ENCODE measurements around the gene ADARB1.
A peak's percentile ranks its signal among the peaks of the same experiment; 100 is the strongest.

ADARB1 gene

DNA sequence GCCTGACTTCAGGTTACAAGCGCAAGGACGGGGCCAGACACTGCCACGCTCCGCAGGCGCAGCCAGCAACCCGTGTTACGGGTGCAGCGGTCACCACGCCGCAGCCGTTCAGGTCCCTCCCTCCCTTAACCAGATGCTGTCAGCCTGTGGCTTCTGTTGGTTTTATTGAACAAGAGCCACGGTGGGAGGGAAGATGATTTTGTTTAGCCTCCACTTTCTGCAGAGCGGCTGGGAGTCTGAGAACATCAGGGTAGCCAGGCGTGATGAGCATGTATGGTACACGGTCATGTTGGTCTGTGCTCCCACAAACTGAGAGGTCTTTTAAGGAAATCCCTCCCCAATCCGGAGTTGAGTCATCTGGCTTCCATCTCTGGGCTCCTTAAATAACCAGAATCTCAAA is 18.5 kb upstream of the ADARB1 start:
- no peak for DNase-seq

DNA sequence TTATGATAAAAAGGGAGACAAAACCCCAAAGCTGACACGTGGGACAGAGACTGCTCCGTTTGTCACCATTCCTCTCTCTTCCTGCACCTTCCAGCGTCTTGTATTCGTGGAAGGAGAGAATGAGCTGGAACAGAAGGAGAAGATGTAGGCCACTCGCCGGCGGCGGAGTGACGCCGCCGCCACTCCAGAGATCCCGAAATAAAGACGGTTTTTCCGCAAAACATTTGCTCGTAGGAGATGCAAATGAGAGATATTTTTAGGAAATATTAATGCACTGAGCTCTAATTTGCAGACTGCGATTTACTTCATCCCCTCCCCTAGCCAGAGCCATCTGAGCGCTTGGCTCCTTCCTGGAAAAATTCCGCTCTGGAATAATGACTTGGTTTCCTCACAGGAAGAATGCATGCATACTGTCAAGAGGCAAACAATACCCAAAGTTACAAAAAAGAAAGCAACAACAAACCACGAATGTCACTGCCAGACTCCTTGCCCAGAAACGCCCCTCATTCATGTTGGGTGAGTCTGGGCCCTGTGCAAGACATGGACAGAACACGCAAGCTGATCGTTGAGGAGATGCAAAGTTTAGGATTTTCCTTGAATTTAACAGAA is 18.0 kb upstream of the ADARB1 start:
- DNase-seq = no peak

DNA sequence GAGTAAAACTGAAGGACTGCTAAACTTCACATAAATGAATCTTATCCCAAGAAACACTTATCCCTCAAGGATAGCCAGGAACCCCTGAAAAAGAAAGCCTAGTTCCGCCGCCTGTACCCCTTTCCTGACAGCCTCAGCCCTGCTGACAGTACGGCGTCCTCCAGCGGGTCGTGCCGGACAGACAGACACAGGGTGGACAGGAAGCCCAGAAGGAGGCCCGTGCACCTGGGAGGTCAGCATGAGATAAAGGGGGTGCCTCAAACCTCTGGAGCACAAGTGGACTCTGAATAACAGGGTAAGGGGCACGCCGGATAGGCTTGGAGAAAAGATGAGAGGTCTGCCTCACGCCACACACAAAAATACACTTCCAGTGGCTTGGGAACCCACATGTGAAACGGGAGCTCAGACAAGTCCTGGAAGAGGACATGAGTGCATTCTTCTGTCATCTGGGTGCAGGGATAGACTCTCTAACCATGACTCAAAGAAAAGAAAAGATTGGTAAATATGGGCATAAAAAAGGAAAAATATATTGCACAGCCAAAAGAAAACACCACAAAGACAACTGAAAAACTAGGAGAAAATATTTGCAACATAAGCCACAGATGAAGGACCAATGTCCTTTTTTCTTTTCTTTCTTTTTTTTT is 17.3 kb upstream of the ADARB1 start:
- no peak for DNase-seq

DNA sequence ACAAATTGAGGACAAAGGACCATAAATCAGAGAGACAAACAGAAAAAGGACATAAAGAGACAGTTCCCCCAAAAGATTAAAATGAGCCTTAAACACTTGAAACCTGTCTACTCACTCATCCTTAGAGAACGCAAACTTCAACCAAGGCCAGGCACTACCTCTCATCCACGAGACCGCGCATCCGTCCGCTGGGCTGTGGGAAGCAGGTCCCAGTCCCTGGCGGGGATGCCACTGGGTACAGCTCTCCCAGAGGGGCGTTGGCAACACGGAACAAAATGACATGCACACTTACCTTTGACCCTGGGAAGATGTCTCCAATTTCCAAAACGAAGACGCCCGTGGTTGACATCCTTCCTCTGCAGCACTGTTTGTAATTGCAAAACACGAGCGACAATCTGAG is 16.5 kb upstream of the ADARB1 start:
- no peak for DNase-seq

DNA sequence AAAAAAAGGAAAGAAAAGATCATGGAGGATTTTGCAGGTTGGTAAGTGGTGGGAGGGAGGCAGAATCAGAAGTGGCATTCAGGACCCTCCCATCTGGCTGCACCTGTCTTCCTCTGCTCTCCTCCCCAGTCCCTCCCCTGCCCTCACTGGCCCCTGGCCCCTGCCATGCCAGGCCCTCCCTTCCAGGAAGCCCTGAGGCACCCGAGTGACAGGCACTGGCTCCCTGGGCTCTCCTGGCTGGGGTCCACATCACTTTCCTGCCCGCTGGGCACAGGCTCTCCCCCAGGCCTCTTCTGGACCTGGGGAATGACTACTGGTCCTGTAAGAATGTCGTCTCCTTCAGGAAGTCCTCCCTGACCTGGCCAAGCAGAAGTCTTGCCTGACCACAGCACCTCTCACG is 15.3 kb upstream of the ADARB1 start:
- DNase-seq = no peak

DNA sequence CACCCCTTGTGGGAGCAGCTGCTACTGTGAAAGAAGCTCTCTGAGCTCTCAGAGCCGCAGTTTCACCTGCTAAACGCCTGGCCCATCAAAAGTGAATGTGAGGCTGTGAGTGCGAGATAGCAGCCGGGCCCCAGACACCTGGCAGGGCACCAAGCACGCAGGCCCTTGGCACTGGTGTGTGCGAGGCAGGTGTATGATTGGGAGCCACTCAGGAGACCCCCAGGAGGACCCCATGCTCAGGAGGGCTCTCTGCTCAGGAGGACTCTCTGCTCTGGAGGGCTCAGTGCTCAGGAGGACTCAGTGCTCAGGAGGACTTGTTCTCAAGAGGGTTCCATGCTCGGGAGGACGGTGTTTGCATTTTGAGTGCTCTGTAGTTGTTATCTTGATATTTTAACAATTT is 14.3 kb upstream of the ADARB1 start:
- no peak for DNase-seq

DNA sequence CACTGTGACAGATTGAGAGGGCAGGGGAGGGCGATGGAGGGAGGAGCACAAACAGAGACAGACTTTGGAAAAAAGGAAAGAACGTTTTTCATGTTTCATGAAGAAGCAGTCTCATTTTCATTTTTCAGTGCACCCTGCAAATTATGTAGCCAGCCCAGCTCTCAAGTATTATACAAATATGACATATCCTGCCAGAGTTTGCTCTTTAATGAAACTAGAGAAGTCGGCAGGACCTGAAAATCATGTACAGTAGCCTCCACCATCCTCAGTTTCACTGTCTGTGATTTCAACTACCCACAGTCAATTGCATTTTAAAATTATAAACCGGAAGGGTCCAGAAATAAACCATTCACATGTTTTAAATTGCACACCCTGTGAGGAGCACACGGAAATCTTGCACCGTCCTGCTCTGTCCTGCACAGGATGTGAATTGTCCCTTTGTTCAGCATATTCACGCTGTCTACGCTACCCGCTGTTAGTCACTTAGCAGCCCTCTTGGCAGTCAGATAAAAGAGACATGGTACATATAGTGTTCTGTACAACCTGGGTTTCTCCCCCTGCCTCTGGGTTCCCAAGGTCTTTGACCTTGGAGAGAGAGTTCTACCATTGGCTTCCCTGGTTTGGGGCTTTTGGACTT is 13.6 kb upstream of the ADARB1 start:
- no peak for DNase-seq

DNA sequence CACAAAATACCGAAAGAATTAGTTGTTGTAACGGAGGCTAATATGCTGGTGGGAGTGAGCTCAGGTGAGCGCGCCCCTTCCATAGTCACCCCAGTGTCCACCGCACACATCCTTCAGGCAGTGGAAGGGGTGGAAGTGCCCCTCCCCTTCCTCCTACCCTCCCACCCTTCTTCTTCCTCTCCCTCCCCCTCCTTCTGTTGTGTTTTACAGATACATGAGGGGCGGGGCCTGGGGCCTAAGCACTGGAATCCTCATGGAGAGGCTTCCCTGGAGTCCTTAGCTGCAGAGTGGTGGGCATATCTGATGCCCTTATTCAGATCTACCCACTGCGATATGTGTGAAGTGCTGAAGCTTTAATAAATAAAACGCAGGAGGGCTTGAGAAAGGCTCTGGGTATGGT is 10.3 kb upstream of the ADARB1 start:
- DNase-seq = no peak

DNA sequence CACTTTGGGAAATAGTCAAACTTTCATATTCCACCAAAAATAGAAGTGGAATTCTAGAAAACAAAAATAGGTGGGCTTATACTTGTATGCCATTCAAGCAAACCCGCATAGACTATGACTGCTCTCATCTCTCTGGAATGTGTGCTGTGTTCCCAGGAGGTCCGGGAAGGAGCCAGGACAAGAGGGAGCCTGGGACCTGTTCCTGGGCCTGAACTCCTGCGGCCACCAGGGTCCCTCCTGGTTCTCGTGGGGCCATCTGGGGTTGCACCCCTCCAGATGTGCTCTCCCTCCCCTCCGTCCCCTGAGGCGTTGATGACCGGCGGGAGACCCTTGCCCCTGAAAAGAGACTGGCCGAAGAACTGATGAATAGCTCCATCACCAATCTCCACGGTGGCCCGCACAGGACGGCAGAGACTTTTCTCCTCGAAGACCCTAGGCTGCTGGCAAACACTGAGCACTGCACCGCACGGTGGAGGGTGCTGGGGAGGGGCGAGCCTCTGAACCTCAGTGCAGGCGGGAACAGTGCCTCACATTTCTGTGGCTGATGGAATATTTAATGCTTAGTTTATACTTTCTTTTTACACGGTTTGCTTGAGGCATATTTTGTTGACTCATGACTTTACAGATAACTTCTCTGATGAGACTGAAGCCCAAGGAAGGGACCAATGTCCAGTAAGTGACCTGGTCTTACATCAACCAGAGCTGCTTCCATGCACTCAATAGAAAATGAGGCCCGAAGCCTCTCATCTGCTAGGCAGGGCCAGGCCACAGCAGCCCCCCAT is 9.6 kb upstream of the ADARB1 start:
- DNase-seq = no peak

DNA sequence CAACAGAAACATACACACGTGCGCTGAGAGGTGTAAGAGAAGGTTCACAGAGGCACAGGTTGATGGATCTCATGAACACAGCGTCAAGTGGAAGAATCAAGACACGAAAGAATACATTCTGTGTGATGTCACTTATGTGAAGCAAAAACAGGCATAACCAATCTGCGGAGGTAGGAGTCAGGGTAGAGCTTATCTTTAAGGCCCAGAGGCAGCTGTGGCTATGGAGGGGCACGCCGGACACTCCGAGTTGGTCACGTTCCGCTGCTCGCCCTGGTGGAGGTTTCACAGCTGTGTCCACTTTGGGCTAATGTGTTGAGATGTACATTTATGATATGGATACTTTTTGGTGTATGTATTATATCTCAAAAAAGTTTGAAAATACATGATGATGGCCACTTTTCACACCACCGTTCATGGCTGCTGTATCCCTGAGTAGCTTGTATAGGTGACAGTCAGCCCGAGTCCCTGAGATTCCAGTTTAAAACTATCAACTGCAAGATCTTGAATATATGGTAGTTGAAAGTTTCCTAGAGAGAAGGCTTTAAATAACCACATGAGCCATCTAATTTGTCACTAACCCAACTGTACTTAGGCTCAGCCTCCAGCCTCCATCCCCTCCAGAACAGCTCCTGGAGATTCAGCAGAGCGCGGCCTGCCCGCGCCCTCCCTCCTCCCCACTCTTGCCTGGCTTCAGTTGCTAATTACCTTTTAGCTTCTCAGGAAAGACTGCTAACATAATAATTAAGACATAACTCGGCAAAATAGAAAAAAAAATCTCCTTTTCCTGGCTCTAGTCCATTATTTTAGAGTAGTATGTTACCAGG is 6.7 kb upstream of the ADARB1 start:
- no peak for DNase-seq

DNA sequence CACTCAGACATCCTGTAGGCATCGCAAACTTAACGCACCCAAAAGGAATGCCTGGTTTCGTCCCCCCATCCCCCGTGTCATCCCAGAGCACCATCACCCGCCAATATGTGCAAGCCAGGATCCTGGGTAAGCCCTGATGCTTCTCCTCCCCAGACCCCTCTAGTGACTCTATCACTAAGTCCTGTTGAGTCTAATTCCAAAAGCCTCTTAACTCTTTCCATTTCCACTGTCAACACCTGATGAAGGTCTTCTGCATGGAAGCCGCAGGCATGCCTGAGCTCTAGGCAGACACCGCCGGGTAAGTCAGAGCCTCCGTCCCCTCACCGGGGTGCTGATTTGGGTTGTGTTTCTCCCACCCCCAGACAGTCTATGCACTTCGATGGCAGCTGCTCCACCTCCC is 5.3 kb upstream of the ADARB1 start:
- no peak for DNase-seq

DNA sequence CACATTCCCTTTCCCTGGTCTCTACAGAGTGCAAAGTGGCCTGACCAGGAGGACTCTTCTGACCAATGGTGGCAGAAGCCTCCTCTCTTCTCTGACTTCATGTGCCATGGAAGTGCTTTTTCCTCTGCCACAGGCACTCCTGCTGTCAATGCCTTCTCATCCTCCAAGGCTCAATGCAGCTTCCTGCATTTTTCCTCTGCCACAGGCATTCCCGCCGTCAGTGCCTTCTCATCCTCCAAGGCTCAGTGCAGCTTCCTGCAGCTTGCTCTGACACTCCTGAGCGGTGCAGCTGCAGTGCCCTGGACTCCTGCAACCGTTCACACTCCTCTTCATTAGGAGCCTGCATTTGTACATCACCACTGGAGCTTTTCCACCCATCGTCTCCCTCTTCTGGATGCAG is 4.7 kb upstream of the ADARB1 start:
- no peak for DNase-seq

DNA sequence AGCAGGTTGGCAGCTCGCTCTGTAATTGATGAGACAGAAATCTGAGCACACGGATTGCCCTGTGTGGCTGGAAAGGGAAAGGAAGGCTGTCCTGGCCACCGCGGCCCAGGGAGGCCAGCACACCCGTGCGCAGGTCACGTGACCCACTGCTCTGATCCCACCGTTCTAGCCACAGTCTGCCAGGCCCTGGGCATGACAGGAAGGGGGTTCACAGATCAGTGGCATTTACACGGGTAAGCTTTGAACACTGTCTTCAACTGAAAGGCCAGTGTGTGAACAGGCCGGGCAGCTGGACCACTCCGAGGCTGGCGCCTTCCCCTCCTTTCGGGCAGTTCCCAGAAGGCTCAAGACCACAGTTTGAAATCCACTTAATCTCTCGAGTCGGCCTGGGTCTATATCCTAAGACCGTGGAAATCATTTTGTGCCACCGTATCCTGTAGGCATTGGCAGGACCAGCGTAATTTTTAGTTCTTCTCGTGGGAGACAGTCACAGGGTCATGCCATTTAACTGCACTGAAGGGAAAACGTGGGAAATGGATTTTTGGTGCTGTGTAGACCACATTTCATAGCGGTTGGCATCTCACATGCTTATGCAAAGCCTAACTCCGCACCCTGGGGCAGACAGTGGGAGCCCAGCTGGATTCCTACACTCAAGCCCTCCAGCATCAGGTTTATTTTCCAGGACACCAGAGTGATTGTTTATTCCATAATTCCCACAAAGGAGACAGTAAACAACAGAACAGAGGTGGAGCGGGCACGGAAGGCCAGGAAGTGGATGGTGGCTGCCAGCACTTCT is 3.1 kb upstream of the ADARB1 start:
- no peak for DNase-seq

DNA sequence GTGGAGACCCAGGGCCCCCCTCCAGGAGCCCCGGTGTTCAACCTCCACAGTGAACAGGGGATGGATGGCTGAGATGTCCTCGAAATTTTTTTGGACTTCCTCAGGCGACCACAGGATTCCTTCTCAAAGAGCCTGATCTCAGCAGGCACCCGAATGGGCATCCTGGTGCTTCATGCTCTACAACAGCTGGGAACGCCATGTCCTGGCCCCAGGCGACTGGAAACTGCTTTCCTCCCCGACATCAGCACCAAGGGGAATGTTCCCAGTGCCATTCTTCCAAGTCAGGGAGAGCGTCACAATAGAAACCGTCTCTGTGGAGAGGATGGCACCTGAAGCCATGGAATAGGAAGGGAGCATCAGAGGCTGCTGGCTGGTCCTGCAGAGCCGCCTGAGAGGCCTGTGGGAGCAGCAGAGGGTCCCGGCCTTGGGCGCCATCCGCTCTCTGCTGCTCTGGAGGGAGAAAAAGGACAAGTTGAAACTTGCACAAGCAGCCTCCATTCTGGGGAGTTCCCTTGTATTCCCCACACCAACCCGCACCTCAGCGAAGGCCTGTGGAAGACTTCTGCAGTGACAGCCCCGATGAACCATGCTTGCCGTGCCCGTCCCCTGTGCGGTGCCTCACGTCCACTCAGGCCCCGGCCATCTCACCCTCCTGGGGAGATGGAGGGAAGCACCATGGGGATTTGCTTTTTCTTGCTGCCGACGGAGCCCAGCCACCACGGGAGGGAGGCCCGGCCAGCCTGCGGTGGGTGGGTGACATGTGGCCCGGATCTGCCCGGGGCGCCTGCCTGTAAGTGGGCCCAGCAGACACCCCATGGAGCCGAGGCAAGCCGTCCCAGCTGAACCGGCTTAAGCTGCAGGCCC is 2.3 kb upstream of the ADARB1 start:
- no peak for DNase-seq

DNA sequence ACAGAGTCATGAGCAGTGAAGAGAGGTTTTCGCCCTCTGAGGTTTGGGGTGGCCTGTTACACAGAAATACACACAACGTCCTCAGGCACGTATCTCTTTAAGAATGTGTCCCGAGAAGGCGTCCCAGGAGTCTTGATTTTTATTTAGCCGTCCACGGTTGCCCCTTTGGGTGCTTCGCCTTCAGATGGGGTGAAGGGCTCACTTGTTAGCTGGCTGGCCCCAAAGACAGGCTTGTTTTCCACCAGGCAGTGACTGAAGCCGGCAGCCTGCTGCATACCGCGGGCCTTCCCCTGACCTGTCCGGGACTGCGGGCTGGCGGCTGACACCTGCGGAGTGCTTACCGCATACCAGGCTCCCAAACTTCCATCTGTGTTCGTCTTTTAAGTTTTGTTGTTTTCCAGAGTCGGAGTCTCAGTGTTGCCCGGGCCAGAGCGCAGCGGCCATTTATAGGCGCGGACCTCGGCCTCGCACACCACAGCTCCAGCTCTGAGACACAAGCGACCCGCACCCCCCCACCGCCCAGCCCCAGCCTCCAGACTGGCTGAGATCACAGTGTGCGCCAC is 1.6 kb upstream of the ADARB1 start:
- DNase-seq = no peak

DNA sequence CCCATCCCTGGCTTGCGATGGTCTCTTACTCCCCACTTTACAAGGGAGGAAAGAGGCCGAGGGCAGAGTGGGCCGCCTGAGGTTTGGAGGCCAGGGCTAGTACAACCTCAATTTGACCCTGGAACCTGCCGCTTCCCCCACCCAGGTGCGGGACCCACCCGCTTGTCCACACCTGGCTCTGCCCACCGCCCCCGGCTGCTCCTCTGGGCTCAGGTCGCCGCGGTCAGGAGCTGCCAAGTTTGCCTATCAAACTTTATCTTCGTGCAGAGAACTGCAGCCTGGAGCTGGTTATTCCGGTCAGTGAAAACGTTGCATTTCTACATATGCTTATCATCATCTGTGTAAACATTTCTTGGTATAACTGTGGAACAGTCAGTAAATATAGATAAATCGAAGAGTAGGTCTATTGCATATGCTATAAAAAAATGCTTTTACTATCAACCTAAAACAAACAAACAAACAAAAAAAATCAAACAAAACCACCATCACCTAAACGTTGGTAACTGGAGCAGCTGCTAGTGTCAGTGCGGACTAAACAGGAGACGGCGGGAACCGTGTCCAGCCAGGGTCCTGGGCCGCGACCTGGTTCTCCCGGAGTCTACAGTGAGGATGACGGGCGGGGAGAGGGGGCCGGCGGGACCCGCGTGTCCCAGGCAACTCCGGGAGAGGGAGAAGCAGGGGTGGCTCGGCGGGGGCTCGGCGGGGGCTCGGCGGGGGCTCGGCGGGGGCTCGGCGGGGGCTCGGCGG is 906 bp upstream of the ADARB1 start:
- no peak for DNase-seq

DNA sequence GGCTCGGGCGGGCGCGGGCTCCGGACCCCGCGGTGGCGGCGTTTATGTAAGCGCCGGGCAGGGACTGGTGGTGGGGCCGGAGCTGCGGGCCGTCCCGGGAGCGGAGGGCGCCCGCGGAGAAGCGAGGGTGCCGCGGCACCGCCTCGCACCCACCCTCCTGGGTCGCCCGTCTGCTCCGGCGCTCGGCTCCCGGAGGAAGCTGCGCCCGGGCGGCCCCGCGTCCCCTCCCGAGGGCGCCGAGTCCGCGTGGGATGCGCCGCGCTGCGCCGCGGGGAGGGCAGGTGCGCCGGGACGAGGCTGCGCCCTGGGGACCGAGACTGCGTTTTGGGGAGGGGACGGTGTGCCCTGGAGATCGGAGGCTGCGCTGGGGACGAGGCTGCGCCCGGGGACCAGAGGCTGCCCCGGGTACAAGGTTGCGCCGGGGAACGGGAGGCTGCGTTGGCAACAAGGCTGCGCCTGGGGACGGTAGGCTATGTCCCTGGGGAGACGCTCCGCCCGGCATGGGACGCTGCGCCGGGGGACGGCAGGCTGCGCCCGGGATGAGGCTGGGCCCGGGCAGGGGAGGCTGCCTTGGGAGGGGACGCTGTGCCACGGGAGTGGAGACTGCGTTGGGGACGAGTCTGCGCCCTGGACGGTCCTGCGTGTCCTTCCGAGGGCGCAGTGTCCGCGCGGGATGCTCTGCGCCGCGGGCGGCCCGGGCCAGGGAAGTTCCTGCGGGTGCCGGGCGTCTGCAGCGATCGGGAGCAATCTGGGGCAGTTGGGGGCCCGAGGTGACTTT is 627 bp downstream of the ADARB1 start:
- DNase-seq = peak; percentile 5 to 59 (median 34)

DNA sequence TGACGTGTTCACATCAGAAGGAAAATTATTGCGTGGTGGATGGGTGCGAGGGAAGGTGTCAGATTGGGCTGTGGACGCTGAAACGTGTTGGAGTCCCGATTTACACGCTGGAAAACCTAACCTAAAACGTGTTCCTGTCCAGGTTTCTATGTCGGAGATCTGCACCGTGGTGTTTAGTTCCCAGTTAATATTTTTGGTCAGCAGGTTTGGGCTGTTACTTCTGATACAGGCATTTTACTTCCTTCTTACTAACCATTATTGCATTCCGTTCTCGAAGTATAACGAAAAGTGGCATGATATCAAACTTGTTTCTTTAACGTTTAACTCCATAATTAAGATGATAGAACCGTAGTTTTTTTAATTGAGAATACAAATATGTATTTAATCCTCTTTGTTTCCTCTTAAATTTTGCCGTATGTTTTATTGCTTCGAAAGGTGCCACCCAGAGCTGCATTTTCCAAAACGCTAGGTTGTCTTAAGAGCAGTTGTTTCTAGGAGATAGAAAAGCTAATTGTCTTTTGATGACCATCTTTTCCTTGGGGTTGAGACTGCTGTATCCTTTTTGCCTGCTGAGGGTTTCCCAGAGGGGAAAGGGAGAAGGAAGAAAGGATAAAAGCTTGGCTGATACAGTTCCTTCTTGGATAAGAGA is 1.3 kb downstream of the ADARB1 start:
- peak in 1 of 4 experiments; percentile 4 for DNase-seq

Measured in suppressor macrophage (primary cell).